ENCODE results near the gene CERS1.

The CERS1 gene

DNA sequence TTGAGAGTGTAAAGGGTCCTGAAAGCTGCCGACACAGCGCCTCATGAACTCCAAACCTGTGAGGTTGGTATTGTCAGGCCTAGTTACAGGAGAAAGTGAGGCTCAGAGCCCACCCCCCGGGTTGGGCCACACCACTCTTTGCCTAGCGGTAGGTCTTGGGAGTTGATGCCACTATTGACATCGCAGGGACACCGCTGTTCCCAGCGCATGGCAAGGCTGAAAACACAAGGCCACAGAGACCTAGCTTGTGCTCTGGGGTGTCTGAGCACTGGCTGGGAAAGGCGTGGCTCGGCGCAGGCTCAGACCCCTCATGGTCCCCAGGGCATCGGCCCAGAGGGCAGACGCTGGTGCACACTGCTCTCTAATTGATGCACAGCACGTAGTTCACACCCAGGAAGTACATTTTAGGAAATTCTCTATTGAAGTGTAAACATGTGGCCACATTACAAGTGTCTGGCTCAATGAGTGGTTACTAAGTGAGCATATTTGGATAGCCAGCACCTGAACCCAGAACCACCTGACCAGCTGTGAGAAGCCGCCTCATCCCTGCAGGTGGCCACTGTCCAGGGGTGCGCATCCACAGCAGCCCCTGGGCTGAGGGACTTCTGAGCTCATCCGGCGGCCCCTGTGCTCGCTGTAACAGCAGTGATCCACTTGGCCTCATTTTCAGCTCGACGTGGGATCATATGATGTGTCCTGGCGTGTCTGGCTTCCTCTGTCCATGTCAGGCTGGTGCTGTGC, 36.9 kb downstream of the CERS1 start:
- H3K4me2 ChIP-seq (ENCODE audit: low read length) = no peak overlapping the region
- no peaks in the 10 kb centered on the region for H3K9me3 ChIP-seq (ENCODE audit: control insufficient read depth, insufficient read depth, low read length)
- no peaks in the 10 kb centered on the region for H3K9me2 ChIP-seq (replicated peaks; ENCODE audit: control insufficient read depth, low read length)
- H3K4me1 ChIP-seq (ENCODE audit: control insufficient read depth, low read length) = no peaks in the 10 kb centered on the region
- no peaks in the 10 kb centered on the region for H3K27me3 ChIP-seq (ENCODE audit: control insufficient read depth, low read length)
- H4K20me1 ChIP-seq (ENCODE audit: control insufficient read depth, insufficient read depth, low read depth, low read length) = 0 out of 2 replicates have a peak, but pooled peaks cover 3% of the 10 kb centered on the region
- peaks cover 15% of the 10 kb centered on the region for H3K79me2 ChIP-seq (ENCODE audit: control insufficient read depth, low read length)
- H3K4me3 ChIP-seq (ENCODE audit: low read length) = no peak overlapping the region
- H3K27ac ChIP-seq (ENCODE audit: low read depth, low read length) = no peak overlapping the region
- TF ChIP-seq EZH2phosphoT487 (IDR thresholded peaks at IDR 0.05; ENCODE audit: borderline replicate concordance, low read length) = no peak
- TF ChIP-seq, protein P1, sequence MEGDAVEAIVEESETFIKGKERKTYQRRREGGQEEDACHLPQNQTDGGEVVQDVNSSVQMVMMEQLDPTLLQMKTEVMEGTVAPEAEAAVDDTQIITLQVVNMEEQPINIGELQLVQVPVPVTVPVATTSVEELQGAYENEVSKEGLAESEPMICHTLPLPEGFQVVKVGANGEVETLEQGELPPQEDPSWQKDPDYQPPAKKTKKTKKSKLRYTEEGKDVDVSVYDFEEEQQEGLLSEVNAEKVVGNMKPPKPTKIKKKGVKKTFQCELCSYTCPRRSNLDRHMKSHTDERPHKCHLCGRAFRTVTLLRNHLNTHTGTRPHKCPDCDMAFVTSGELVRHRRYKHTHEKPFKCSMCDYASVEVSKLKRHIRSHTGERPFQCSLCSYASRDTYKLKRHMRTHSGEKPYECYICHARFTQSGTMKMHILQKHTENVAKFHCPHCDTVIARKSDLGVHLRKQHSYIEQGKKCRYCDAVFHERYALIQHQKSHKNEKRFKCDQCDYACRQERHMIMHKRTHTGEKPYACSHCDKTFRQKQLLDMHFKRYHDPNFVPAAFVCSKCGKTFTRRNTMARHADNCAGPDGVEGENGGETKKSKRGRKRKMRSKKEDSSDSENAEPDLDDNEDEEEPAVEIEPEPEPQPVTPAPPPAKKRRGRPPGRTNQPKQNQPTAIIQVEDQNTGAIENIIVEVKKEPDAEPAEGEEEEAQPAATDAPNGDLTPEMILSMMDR (IDR thresholded peaks at IDR 0.05; ENCODE audit: low read depth, low read length, poor library complexity, severe bottlenecking) = no peak
- H3F3A ChIP-seq (ENCODE audit: control insufficient read depth, insufficient read depth) = no peaks in the 10 kb centered on the region
- peaks cover 99% of the 10 kb centered on the region for H3K36me3 ChIP-seq (ENCODE audit: control insufficient read depth, low read length)

DNA sequence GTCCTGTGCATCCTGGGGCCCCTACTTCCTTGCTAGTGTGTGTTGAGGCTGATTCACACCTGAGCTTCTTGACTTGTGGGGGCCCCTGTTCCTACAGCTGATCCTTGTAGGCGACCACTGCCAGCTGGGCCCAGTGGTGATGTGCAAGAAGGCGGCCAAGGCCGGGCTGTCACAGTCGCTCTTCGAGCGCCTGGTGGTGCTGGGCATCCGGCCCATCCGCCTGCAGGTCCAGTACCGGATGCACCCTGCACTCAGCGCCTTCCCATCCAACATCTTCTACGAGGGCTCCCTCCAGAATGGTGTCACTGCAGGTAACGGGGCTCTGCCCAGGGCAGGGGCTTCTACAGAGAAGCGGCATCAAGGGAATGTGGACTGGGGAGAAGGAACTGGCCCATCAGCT, 38.7 kb downstream of the CERS1 start:
- Histone ChIP-seq H3K4me3 (ENCODE audit: low read length) (no peak overlapping the region), H3K27ac (ENCODE audit: low read depth, low read length) (no peak overlapping the region), H3K79me2 (ENCODE audit: control insufficient read depth, low read length) (peaks cover 28% of the 10 kb centered on the region), H3K36me3 (ENCODE audit: control insufficient read depth, low read length) (peaks cover 98% of the 10 kb centered on the region), H3K27me3 (ENCODE audit: control insufficient read depth, low read length) (no peaks in the 10 kb centered on the region), H3K9me2 (replicated peaks; ENCODE audit: control insufficient read depth, low read length) (no peaks in the 10 kb centered on the region), H3K4me1 (ENCODE audit: control insufficient read depth, low read length) (no peaks in the 10 kb centered on the region), H4K20me1 (ENCODE audit: control insufficient read depth, insufficient read depth, low read depth, low read length) (no peaks in the 10 kb centered on the region), H3F3A (ENCODE audit: control insufficient read depth, insufficient read depth) (no peaks in the 10 kb centered on the region), H3K4me2 (ENCODE audit: low read length) (no peak overlapping the region), H3K9me3 (ENCODE audit: control insufficient read depth, insufficient read depth, low read length) (no peaks in the 10 kb centered on the region)
- TF ChIP-seq, protein P1 (IDR thresholded peaks at IDR 0.05; ENCODE audit: low read depth, low read length, poor library complexity, severe bottlenecking) = no peak

DNA sequence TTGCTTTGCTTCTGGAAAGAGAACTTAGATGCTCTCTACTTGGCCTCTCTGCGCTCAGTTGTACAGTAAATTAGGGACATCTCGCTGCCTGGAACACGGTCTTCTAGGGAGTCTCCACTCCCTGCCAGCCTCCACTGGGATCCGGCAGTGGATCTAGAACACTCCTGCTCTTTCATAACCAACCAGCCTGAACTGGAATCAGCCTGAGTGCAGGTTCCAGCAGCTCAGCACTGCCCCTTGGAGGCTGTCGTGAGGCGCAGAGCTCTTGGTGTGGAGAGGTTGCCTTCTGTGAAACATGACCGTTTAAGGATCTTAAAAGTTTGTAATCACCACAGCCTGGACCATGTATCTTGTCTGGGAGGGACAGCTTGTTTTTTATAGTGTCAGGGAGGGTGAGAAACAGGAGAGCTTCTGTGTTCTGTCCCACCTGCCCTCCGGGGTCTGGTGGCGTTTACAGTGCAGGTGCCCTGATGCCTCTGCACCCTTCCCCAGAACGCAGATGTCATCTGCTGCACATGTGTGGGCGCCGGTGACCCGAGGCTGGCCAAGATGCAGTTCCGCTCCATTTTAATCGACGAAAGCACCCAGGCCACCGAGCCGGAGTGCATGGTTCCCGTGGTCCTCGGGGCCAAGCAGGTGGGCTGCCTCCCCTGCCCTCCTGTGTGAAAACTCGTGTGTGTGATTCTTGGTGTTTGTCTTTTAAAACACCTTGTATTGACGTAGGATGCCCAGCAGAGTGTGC, 39.4 kb downstream of the CERS1 start:
- Histone ChIP-seq H4K20me1 (ENCODE audit: control insufficient read depth, insufficient read depth, low read depth, low read length) (no peaks in the 10 kb centered on the region), H3K27ac (ENCODE audit: low read depth, low read length) (no peak overlapping the region), H3K9me3 (ENCODE audit: control insufficient read depth, insufficient read depth, low read length) (no peaks in the 10 kb centered on the region), H3K36me3 (ENCODE audit: control insufficient read depth, low read length) (peaks cover 98% of the 10 kb centered on the region), H3K27me3 (ENCODE audit: control insufficient read depth, low read length) (no peaks in the 10 kb centered on the region), H3K4me3 (ENCODE audit: low read length) (no peak overlapping the region), H3K4me1 (ENCODE audit: control insufficient read depth, low read length) (no peaks in the 10 kb centered on the region), H3K4me2 (ENCODE audit: low read length) (no peak overlapping the region), H3K9me2 (replicated peaks; ENCODE audit: control insufficient read depth, low read length) (no peaks in the 10 kb centered on the region), H3K79me2 (ENCODE audit: control insufficient read depth, low read length) (peaks cover 32% of the 10 kb centered on the region), H3F3A (ENCODE audit: control insufficient read depth, insufficient read depth) (no peaks in the 10 kb centered on the region)
- no peak for TF ChIP-seq EZH2phosphoT487 (IDR thresholded peaks at IDR 0.05; ENCODE audit: borderline replicate concordance, low read length)
- TF ChIP-seq, protein P1 (IDR thresholded peaks at IDR 0.05; ENCODE audit: low read depth, low read length, poor library complexity, severe bottlenecking) = peak; percentile 27

All from DOHH2 (cell line).